Mucosa of stomach (tissue), 1 donor: ENCODE measurements around the gene MRPL22.
"Not testable (repeated sequence)": the region's sequence is repeated elsewhere in the genome, so short reads cannot be mapped to it uniquely, and the experiment has no call there.

ENCODE experiments used
- H3K27me3 ChIP-seq: one replicate; pipeline ENCODE4 v1.7.0; 2013; ENCODE audit warnings: mild to moderate bottlenecking, low read length; ENCODE audit not compliant: control insufficient read depth, insufficient read depth
- H3K36me3 ChIP-seq: one replicate; pipeline ENCODE4 v1.7.0; 2013; ENCODE audit warnings: low read length; ENCODE audit not compliant: control insufficient read depth, insufficient read depth
- H3K4me1 ChIP-seq: one replicate; pipeline ENCODE4 v1.7.0; 2013; ENCODE audit warnings: mild to moderate bottlenecking, low read length; ENCODE audit not compliant: control insufficient read depth, insufficient read depth
- H3K4me3 ChIP-seq: one replicate; pipeline ENCODE4 v1.7.0; 2013; ENCODE audit warnings: low read length
- H3K9ac ChIP-seq: one replicate; pipeline ENCODE4 v1.7.0; 2013; ENCODE audit warnings: mild to moderate bottlenecking, low read length, moderate library complexity
- H3K9me3 ChIP-seq: one replicate; pipeline ENCODE4 v1.7.0; 2013; ENCODE audit warnings: mild to moderate bottlenecking, low read length, moderate library complexity; ENCODE audit not compliant: control insufficient read depth
- donor health status: Pancreatic carcinoma.

Gene MRPL22

DNA sequence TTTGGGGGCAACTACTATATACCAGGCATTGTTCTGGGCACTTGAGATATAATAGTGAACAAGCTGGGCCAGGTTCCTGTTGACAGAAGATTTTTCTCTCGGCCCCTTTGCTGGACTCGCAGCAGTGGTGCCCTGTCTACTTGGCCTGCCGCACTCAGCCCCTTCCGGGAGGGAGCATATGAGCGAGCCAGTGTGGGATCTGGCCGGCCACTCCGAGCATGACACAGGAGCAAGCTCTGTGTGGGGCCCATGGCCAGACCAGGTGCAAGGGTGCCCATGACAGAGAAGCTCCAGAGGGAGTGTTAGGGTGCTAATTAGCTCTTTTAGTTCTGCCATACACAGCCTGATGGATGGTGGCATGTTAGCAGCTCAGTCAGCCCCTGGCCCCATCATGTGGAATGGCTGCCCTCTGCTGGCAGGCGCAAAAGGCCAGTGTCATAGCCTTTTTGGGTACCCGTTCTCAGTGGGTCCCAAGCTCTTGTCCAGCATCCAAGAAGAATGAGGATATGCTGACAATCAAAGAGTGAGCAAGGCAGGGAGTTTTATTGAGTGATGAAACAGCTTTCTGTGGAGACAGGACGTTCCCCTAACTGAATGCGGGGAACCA, 63.4 kb downstream of the MRPL22 start:
- H3K4me3 ChIP-seq = no peak overlapping the region
- no peaks in the 10 kb centered on the region for H3K36me3 ChIP-seq
- H3K4me1 ChIP-seq = no peaks in the 10 kb centered on the region
- no peaks in the 10 kb centered on the region for H3K27me3 ChIP-seq
- no peak overlapping the region for H3K9ac ChIP-seq
- H3K9me3 ChIP-seq = no peaks in the 10 kb centered on the region

DNA sequence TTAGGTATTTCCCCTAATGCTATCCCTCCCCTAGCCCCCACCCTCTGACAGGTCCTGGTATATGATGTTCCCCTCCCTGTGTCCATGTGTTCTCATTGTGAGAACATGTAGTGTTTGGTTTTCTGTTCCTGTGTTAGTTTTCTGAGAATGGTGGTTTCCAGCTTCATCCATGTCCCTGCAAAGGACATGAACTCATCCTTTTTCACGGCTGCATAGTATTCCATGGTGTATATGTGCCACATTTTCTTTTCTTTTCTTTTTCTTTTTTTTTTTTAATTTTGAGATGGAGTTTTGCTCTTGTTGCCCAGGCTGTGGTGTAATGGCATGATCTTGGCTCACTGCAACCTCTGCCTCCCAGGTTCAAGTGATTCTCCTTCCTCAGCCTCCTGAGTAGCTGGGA, 65.4 kb downstream of the MRPL22 start:
- not testable (repeated sequence) for H3K36me3 ChIP-seq, H3K4me3 ChIP-seq, H3K4me1 ChIP-seq, H3K27me3 ChIP-seq, H3K9me3 ChIP-seq, H3K9ac ChIP-seq

DNA sequence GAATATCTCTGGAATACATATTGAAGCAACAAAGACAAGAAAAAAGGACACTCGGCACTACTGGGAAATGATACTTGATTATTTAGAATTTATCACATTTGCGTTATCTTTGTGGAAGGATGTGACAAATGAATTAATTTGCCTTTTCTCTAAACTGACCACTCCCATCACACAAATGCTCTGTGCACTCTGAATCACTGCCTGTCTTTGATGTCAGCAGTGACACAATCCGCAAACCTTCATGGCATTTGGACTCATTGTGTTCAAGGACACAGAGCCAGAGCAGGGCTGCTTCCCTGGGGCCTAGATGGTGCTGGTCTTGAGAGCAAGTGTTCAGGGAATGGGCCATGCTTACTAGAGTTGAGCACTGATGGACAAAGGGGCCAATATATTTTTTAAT, 67.8 kb downstream of the MRPL22 start:
- Histone ChIP-seq H3K9ac (no peak overlapping the region), H3K4me3 (no peak overlapping the region), H3K36me3 (no peaks in the 10 kb centered on the region), H3K27me3 (no peaks in the 10 kb centered on the region), H3K9me3 (no peaks in the 10 kb centered on the region), H3K4me1 (no peaks in the 10 kb centered on the region)

DNA sequence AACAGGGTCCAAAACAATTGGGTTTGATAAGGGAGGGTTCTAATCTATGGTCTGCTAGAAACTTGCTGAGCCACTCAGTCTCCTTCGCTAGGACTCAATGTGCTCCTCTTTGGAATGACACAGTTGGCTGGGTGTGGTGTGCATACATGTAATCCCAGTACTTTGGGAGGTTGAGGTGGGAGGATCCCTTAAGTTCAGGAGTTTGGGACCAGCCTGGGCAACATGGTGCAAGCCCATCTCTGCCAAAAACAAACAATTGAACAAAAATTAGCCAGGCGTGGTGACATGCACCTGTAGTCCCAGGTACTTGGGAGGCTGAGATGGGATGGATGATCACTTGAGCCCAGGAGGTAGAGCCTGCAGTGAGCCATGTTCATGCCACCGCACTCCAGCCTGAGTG, 70.0 kb downstream of the MRPL22 start:
- Histone ChIP-seq H3K9me3 (no peaks in the 10 kb centered on the region), H3K4me3 (no peak overlapping the region), H3K27me3 (no peaks in the 10 kb centered on the region), H3K9ac (no peak overlapping the region), H3K4me1 (no peaks in the 10 kb centered on the region), H3K36me3 (no peaks in the 10 kb centered on the region)

DNA sequence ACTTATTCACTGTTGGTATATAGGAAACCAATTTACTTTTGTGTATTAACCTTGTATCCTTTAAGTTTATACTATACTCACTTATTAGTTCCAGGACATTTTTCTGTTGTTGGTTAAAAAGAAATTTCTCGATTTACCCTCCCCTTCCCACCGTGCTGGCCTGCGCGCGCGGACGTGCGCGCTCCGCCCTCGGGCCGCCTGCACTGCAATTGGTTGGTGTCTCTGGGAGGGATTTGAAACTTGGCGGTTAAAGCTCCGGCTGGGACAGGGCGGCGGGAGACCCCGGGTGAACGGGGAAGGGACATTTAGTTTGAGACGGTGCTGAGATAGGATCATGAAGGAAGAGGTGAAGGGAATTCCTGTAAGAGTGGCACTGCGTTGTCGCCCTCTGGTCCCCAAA, 72.7 kb downstream of the MRPL22 start, which contains the start of gene KIF4B:
Gene KIF4B, plus strand, starts transcription at position 230 of the 400 bp plus-strand sequence. Its CDS starts 105 bp downstream, at position 335.
- H3K4me3 ChIP-seq = no peak within 1 kb of the TSS
- no peak within 1 kb of the TSS for H3K9ac ChIP-seq

DNA sequence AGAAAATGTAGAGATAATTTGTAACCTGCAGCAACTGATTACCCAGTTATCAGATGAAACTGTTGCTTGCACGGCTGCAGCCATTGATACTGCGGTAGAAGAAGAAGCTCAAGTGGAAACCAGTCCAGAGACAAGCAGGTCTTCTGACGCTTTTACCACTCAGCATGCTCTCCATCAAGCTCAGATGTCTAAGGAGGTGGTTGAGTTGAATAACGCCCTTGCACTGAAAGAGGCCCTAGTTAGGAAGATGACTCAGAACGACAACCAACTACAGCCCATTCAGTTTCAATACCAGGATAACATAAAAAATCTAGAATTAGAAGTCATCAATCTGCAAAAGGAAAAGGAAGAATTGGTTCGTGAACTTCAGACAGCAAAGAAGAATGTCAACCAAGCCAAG, 74.4 kb downstream of the MRPL22 start:
- H3K4me1 ChIP-seq = no peaks in the 10 kb centered on the region

More for the DNA sequence above, 72.7 kb downstream of the MRPL22 start, which contains the start of gene KIF4B:
- Histone ChIP-seq H3K4me1 (no peaks in the 10 kb centered on the region), H3K27me3 (no peaks in the 10 kb centered on the region), H3K9me3 (no peaks in the 10 kb centered on the region), H3K36me3 (no peaks in the 10 kb centered on the region)

DNA sequence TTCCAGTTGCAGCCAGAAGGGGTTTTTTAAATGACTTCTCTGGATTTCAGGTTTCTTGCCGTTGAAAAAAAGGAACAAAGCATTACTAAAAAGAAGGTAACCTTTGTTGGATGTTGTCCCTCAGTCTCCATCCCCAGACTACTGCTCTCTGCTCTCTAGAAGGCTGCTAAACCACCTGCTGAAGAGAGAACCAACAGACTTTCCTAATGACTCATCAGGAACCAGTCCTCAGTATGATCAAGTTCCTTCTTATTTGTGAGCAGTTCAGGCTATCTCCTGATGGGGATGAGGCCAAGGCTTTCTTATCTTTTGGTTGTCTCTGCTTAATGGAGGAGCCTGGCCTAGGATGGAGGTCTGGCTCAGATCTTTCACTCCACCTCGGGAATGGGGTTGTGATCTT, 76.7 kb downstream of the MRPL22 start:
- H3K36me3 ChIP-seq = no peaks in the 10 kb centered on the region
- no peak overlapping the region for H3K4me3 ChIP-seq
- no peak overlapping the region for H3K9ac ChIP-seq
- H3K27me3 ChIP-seq = no peaks in the 10 kb centered on the region
- H3K9me3 ChIP-seq = no peaks in the 10 kb centered on the region
- H3K4me1 ChIP-seq = no peaks in the 10 kb centered on the region

More for the DNA sequence above, 74.4 kb downstream of the MRPL22 start:
- Histone ChIP-seq H3K9ac (no peak overlapping the region), H3K4me3 (no peak overlapping the region), H3K36me3 (no peaks in the 10 kb centered on the region), H3K9me3 (no peaks in the 10 kb centered on the region), H3K27me3 (no peaks in the 10 kb centered on the region)
